Prostate gland (tissue), 2 donors: ENCODE data around the gene PHPT1. TPM values are rescaled to one million over a fixed set of nuclear protein-coding genes. Genes with fewer than 3 reads are reported as not detected.
"Not testable (repeated sequence)": the region's sequence is repeated elsewhere in the genome, so short reads cannot be mapped to it uniquely, and the experiment has no call there.

ENCODE experiments used
- DNase-seq: peaks from one replicate; pipeline ENCODE4 v3.0.0-alpha.2; 2019; ENCODE audit warnings: low spot score
- H3K27ac ChIP-seq, 2 donors: fragments of 200-600 bp; sonication (generic); 2 replicates each; pipeline ENCODE4 v1.5.1; 2017 to 2019
- H3K27me3 ChIP-seq: fragments of 200-600 bp; sonication (generic); replicated peaks from 2 replicates; pipeline ENCODE4 v1.5.1; 2019; ENCODE audit not compliant: insufficient read depth
- H3K36me3 ChIP-seq, 2 donors: fragments of 200-600 bp; sonication (generic); 1 replicate in 1 of 2; 2 replicates in 1 of 2; pipeline versions ENCODE4 v1.5.1 to v1.8.1; 2017 to 2019
- H3K4me1 ChIP-seq: fragments of 200-600 bp; sonication (generic); replicated peaks from 2 replicates; pipeline ENCODE4 v1.5.1; 2019
- H3K4me3 ChIP-seq, 2 donors: fragments of 200-600 bp; sonication (generic); 2 replicates each; pipeline ENCODE4 v1.5.1; 2017 to 2019
- H3K9me3 ChIP-seq: fragments of 200-600 bp; sonication (generic); 2 replicates; pipeline ENCODE4 v1.5.1; 2017
- CTCF ChIP-seq, 4 experiments: fragments of 200-600 bp in 2 of 4; fragments of 450-650 bp in 2 of 4; sonication (generic) in 2 of 4; IDR thresholded peaks; 1 replicate in 3 of 4; 2 replicates in 1 of 4; pipeline ENCODE4 v1.5.1; 2016 to 2019; ENCODE audit warnings: antibody characterized with exemption in 4 of 4, mild to moderate bottlenecking in 2 of 4, moderate library complexity in 2 of 4
- POLR2A ChIP-seq: fragments of 450-650 bp; IDR thresholded peaks from one replicate; pipeline ENCODE4 v1.6.1; 2016; ENCODE audit warnings: antibody characterized with exemption, mild to moderate bottlenecking
- POLR2AphosphoS5 ChIP-seq: sonication (generic); formaldehyde crosslinking; IDR thresholded peaks from one replicate; pipeline ENCODE4 v1.6.1; 2017; ENCODE audit warnings: antibody characterized with exemption
- WGBS: methylation state at CpG from one replicate; pipeline ENCODE4 v1.1.5; 2018; 5-methylcytosine and 5-hydroxymethylcytosine counted together
- intact Hi-C: fragments of 100-400 bp; cut with DNase I; formaldehyde crosslinking; loops from one replicate; pipeline ENCODE4 v1.14.2; 2022
- total RNA-seq, 2 donors: library from RNA; depleted of rRNA; stranded (reverse); fragments of >200 nt; gene quantifications; one replicate each; pipeline ENCODE4 v1.1.0, GENCODE V29; 2016

PHPT1 gene
- total RNA-seq, 2 donors from 2014 or later = 139 to 212 TPM

GRCh38 chr9:136843801-136844740 lies 5.1 kb upstream of the PHPT1 start:
- not testable (repeated sequence) for H3K9me3 ChIP-seq, H3K27ac ChIP-seq, H3K36me3 ChIP-seq, H3K4me3 ChIP-seq, DNase-seq, H3K27me3 ChIP-seq
- peak; percentile 48 to 78 (median 63) for TF ChIP-seq CTCF (IDR thresholded peaks at IDR 0.05)
- 2% methylated on average over 72 of the region's 99 CpGs for WGBS
- peaks cover 13% of the 10 kb centered on the region for H3K4me1 ChIP-seq
- intact Hi-C loops = loop anchor here (5.0 to 10.0 kb wide), 2 partner anchors 119 to 193 kb away; no protein-coding TSS in a partner anchor

- no peak overlapping the region for H3K27ac ChIP-seq
Measured at GRCh38 chr9:136844761-136845464, 4.3 kb upstream of the PHPT1 start.

GRCh38 chr9:136845465-136846260 lies 3.5 kb upstream of the PHPT1 start:
- WGBS = 39% methylated on average over 77 of the region's 102 CpGs
- peaks cover 13% of the 10 kb centered on the region for H3K4me1 ChIP-seq
- no peak overlapping the region for H3K27ac ChIP-seq
- intact Hi-C loops = loop anchor here (5.0 to 10.0 kb wide), 2 partner anchors 53 to 121 kb away; partner anchors contain the start of gene TMEM141
- H3K27me3 ChIP-seq = no peaks in the 10 kb centered on the region
- no peaks in the 10 kb centered on the region for H3K36me3 ChIP-seq
- no peak for TF ChIP-seq CTCF (IDR thresholded peaks at IDR 0.05)
- TF ChIP-seq POLR2A = no peak
- TF ChIP-seq POLR2AphosphoS5 = no peak
- no peaks in the 10 kb centered on the region for H3K9me3 ChIP-seq
- DNase-seq = no peak
- no peak overlapping the region for H3K4me3 ChIP-seq

More at GRCh38 chr9:136844761-136845464, 4.3 kb upstream of the PHPT1 start:
- WGBS = 31% methylated on average over 58 of the region's 88 CpGs
- no peak for DNase-seq
- TF ChIP-seq CTCF (IDR thresholded peaks at IDR 0.05) = no peak
- TF ChIP-seq POLR2AphosphoS5 = no peak
- TF ChIP-seq POLR2A = no peak
- Histone ChIP-seq H3K36me3 (no peaks in the 10 kb centered on the region), H3K4me3 (no peak overlapping the region), H3K4me1 (peaks cover 13% of the 10 kb centered on the region), H3K9me3 (no peaks in the 10 kb centered on the region), H3K27me3 (no peaks in the 10 kb centered on the region)
- intact Hi-C loops = loop anchor here (5.0 to 10.0 kb wide), 3 partner anchors 53 to 192 kb away; partner anchors contain the start of gene TMEM141

GRCh38 chr9:136846376-136847087 lies 2.7 kb upstream of the PHPT1 start:
- no peaks in the 10 kb centered on the region for H3K36me3 ChIP-seq
- no peak overlapping the region for H3K27ac ChIP-seq
- H3K4me3 ChIP-seq = peak overlapping the region in 1 of 2 donors; percentile 56
- no peak for TF ChIP-seq POLR2A
- TF ChIP-seq POLR2AphosphoS5 = no peak
- TF ChIP-seq CTCF (IDR thresholded peaks at IDR 0.05) = no peak
- 7% methylated on average over 41 of the region's 98 CpGs for WGBS
- no peaks in the 10 kb centered on the region for H3K27me3 ChIP-seq
- no peaks in the 10 kb centered on the region for H3K9me3 ChIP-seq
- intact Hi-C loops = loop anchor here (5.0 to 10.0 kb wide), 2 partner anchors 54 to 122 kb away; partner anchors contain the start of gene TMEM141
- DNase-seq = no peak
- H3K4me1 ChIP-seq = peaks cover 10% of the 10 kb centered on the region
